Osteoblast (primary cell): ENCODE measurements around the gene CBX6. TPM values are rescaled to one million over a fixed set of nuclear protein-coding genes. Genes with fewer than 3 reads are reported as not detected.

Experiments
- DNase-seq: peaks from one replicate; pipeline ENCODE4 v3.0.0; 2011; ENCODE audit warnings: low spot score, mixed read lengths; ENCODE audit not compliant: insufficient read length; ENCODE audit errors: missing footprints
- H2AFZ ChIP-seq: 2 replicates; pipeline ENCODE4 v1.6.0; 2011; ENCODE audit warnings: mild to moderate bottlenecking, low read length
- H3K27ac ChIP-seq: 2 replicates; pipeline ENCODE4 v1.5.1; 2011; ENCODE audit warnings: mild to moderate bottlenecking, low read depth, low read length, moderate library complexity
- H3K27me3 ChIP-seq: 2 replicates; pipeline ENCODE4 v1.6.0; 2012; ENCODE audit warnings: mild to moderate bottlenecking, control low read depth, inconsistent platforms, low read length, moderate library complexity; ENCODE audit not compliant: insufficient read depth
- H3K36me3 ChIP-seq: 2 replicates; pipeline ENCODE4 v1.5.1; 2011; ENCODE audit warnings: mild to moderate bottlenecking, low read length, control low read depth, moderate library complexity; ENCODE audit not compliant: insufficient read depth
- H3K4me1 ChIP-seq: 2 replicates; pipeline ENCODE4 v1.5.1; 2011; ENCODE audit warnings: mild to moderate bottlenecking, low read length, control low read depth, moderate library complexity; ENCODE audit not compliant: insufficient read depth
- H3K4me2 ChIP-seq: 2 replicates; pipeline ENCODE4 v1.6.0; 2011; ENCODE audit warnings: mild to moderate bottlenecking, low read length; ENCODE audit not compliant: insufficient read depth
- H3K4me3 ChIP-seq: fragments of 200-600 bp; sonication (generic); 3 replicates; pipeline ENCODE4 v1.5.1; 2012; ENCODE audit warnings: mild to moderate bottlenecking, low read length, inconsistent platforms; ENCODE audit not compliant: insufficient read depth
- H3K79me2 ChIP-seq: 2 replicates; pipeline ENCODE4 v1.6.0; 2012; ENCODE audit warnings: mild to moderate bottlenecking, low read length, control low read depth, inconsistent platforms; ENCODE audit not compliant: insufficient read depth
- H3K9me3 ChIP-seq: 2 replicates; pipeline ENCODE4 v1.5.1; 2011; ENCODE audit warnings: low read depth, low read length, control low read depth
- H4K20me1 ChIP-seq: 2 replicates; pipeline ENCODE4 v1.6.0; 2012; ENCODE audit warnings: mild to moderate bottlenecking, low read length, control low read depth; ENCODE audit not compliant: insufficient read depth
- CTCF ChIP-seq: IDR thresholded peaks from 2 replicates; pipeline ENCODE4 v1.5.1; 2011; ENCODE audit warnings: mild to moderate bottlenecking, low read depth, low read length, moderate library complexity; ENCODE audit errors: extremely low read depth
- total RNA-seq: library from RNA; depleted of rRNA; stranded (reverse); fragments of >200 nt; gene quantifications from 2 replicates; pipeline ENCODE4 v1.2.3, GENCODE V29; 2012

CBX6 gene
- total RNA-seq, 1 donor = 58.6 TPM

DNA sequence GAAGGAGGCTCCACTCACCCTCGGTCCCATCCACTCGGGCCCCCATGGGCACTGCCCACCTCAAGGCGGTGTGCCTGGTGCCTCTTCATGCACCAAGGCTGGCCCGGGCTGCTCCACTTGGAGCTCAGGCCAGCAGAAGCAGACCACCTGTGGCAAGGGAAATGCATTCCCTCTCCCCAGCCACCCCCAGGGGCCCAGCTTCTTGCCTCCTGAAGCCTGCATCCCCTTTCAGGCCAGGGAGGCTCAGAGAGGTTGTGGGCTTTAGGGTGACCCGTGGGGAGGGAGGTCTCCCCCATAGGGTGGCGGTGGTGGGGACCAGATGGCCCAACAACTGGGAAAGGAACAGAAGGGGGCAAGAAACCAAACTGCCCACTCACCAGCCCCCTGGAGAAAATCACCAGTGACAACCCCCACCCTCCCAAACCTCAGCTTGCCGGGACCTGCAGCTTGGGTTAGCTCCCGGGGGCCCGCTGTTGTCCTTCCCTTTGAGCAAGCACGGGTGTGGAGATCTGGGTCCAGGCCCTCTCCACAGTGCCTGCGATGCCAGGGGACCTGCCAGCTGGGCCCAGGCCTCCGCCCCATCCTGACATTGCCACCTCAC is 8.4 kb downstream of the CBX6 start:
- Histone ChIP-seq H3K27ac (no peak overlapping the region), H2AFZ (no peak overlapping the region), H4K20me1 (peaks cover 59% of the 10 kb centered on the region), H3K79me2 (peaks cover 4% of the 10 kb centered on the region), H3K4me3 (no peak overlapping the region), H3K9me3 (no peaks in the 10 kb centered on the region), H3K36me3 (peaks cover 16% of the 10 kb centered on the region), H3K4me1 (peaks cover 5% of the 10 kb centered on the region), H3K4me2 (no peak overlapping the region), H3K27me3 (peaks cover 3% of the 10 kb centered on the region)
- DNase-seq = peak; percentile 81
- no peak for TF ChIP-seq CTCF

DNA sequence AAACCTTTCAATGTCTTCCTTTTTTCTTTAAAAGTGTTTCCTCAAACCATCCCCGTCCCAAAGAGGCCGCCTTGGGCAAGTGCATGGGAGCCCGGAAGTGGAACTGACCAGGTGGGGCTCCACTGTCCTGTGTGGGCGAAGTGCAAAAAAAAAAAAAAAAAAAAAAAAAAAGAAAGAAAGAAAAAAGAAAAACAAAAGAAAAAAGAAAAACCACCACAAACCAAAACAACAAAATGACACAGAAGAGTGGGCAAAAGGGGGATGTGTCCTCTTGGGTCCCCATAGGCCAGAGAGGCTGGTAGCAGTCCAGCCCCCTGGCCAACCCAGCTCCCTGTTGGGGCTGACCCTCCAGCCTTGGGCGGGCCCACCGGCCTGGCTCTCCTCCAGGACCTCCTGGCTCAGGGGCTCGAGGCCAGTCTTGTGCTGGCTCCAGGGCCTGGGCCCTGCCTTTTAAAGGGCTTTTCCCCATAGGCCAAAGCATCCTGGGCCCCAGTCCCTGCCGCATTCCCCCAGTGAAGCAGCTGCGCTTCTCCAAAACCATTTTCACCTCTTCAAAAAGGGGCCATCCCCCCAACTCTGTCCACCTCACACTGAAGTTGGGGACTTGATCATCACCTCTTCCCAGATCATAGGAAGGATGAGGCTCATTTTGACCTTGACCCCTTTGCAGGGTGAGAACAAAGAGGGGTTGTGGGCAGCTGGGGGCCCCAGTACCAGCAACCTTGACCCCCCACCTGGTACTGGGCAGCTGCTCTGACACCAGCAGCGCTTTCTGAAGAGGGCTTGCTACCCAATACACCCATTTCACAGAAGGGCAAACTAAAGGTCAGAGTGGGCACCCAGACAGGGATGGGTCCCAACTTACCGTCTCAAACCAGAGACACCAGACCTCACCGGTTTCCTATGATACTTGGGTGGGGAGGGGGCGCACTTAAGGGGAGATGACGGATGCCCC is 9.4 kb downstream of the CBX6 start:
- Histone ChIP-seq H3K36me3 (peaks cover 8% of the 10 kb centered on the region), H3K27me3 (peaks cover 3% of the 10 kb centered on the region), H3K9me3 (no peaks in the 10 kb centered on the region), H3K79me2 (no peaks in the 10 kb centered on the region), H3K4me3 (no peak overlapping the region), H3K27ac (no peak overlapping the region), H2AFZ (no peak overlapping the region), H4K20me1 (peaks cover 50% of the 10 kb centered on the region), H3K4me1 (peaks cover 5% of the 10 kb centered on the region), H3K4me2 (peak overlapping the region; percentile 18)
- peak; percentile 72 for DNase-seq
- TF ChIP-seq CTCF = no peak

- peaks cover 3% of the 10 kb centered on the region for H3K27me3 ChIP-seq
- H3K4me3 ChIP-seq = no peak overlapping the region
- peak; percentile 34 for DNase-seq
- H3K4me1 ChIP-seq = peaks cover 5% of the 10 kb centered on the region
- no peaks in the 10 kb centered on the region for H3K9me3 ChIP-seq
- H3K36me3 ChIP-seq = peaks cover 8% of the 10 kb centered on the region
- peaks cover 46% of the 10 kb centered on the region for H4K20me1 ChIP-seq
- no peak overlapping the region for H2AFZ ChIP-seq
- no peaks in the 10 kb centered on the region for H3K79me2 ChIP-seq
- no peak overlapping the region for H3K27ac ChIP-seq
- peak overlapping the region; percentile 18 for H3K4me2 ChIP-seq
- no peak for TF ChIP-seq CTCF
Measured at GRCh38 chr22:38861927-38862326, 10.1 kb downstream of the CBX6 start.
